ENCODE results near the gene CSNK1D. TPM values are rescaled to one million over a fixed set of nuclear protein-coding genes. Genes with fewer than 3 reads are reported as not detected.
"Not testable (repeated sequence)": the region's sequence is repeated elsewhere in the genome, so short reads cannot be mapped to it uniquely, and the experiment has no call there.

The CSNK1D gene
- total RNA-seq, 3 donors from 2014 or later: 177 to 221 (median 189) TPM

DNA sequence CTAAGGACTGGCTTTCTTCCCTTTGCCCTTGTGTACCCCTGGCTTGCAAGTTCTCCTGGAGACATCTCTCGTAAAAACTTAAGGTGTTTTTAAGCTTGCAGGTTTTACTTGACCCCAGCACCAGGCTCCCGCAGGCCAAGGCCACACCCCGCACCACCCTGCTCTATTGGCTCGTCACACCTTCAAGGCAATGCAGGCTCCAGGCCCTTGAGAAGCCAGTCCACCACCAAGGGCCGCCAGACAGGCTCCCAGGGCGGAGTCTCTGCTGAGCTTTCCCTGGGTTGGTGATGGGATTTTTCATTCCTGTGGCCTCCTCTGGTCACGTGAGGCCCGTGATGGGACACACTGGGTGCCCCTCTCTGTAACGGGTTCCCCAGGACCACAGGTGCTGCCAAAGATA is 9.9 kb downstream of the CSNK1D start:
- no peak for ATAC-seq
- Histone ChIP-seq H3K4me1 (ENCODE audit: low read depth) (peaks cover 33% of the 10 kb centered on the region), H3K4me3 (no peak overlapping the region), H3K9me3 (no peaks in the 10 kb centered on the region), H3K36me3 (ENCODE audit: low read depth) (peaks cover 12% of the 10 kb centered on the region)
- intact Hi-C loops (cut with DNase I, micrococcal nuclease): no loop called here
- DNase-seq: peak in 1 of 3 donors; percentile 44
- TF ChIP-seq, protein P1, sequence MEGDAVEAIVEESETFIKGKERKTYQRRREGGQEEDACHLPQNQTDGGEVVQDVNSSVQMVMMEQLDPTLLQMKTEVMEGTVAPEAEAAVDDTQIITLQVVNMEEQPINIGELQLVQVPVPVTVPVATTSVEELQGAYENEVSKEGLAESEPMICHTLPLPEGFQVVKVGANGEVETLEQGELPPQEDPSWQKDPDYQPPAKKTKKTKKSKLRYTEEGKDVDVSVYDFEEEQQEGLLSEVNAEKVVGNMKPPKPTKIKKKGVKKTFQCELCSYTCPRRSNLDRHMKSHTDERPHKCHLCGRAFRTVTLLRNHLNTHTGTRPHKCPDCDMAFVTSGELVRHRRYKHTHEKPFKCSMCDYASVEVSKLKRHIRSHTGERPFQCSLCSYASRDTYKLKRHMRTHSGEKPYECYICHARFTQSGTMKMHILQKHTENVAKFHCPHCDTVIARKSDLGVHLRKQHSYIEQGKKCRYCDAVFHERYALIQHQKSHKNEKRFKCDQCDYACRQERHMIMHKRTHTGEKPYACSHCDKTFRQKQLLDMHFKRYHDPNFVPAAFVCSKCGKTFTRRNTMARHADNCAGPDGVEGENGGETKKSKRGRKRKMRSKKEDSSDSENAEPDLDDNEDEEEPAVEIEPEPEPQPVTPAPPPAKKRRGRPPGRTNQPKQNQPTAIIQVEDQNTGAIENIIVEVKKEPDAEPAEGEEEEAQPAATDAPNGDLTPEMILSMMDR (IDR thresholded peaks at IDR 0.05): no peak

DNA sequence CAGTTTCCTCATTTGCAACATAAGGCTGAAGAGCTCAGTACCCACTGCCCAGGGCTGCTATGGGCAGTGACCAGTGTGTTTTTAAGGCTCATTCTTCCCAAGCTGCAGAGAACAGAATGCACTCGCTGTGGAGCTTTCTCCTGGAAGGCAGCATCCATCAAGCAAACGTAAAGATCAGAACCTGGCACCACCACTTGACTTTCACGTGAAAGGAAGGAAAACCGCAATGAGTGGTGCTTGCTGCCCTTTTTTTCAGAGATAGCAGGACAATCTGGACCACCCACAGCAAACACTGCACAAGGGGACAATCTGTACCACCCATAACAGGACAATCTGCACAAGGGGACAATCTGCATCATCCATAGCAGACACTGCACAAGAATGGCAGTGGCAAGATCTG is 11.2 kb downstream of the CSNK1D start:
- H3K4me1 ChIP-seq (ENCODE audit: low read depth): peaks cover 20% of the 10 kb centered on the region
- peaks cover 12% of the 10 kb centered on the region for H3K36me3 ChIP-seq (ENCODE audit: low read depth)
- H3K9me3 ChIP-seq: no peaks in the 10 kb centered on the region
- no peak for DNase-seq
- TF ChIP-seq, protein P1 (IDR thresholded peaks at IDR 0.05): no peak
- H3K4me3 ChIP-seq: no peak overlapping the region
- ATAC-seq: no peak
- intact Hi-C loops (cut with DNase I, micrococcal nuclease): no loop called here

DNA sequence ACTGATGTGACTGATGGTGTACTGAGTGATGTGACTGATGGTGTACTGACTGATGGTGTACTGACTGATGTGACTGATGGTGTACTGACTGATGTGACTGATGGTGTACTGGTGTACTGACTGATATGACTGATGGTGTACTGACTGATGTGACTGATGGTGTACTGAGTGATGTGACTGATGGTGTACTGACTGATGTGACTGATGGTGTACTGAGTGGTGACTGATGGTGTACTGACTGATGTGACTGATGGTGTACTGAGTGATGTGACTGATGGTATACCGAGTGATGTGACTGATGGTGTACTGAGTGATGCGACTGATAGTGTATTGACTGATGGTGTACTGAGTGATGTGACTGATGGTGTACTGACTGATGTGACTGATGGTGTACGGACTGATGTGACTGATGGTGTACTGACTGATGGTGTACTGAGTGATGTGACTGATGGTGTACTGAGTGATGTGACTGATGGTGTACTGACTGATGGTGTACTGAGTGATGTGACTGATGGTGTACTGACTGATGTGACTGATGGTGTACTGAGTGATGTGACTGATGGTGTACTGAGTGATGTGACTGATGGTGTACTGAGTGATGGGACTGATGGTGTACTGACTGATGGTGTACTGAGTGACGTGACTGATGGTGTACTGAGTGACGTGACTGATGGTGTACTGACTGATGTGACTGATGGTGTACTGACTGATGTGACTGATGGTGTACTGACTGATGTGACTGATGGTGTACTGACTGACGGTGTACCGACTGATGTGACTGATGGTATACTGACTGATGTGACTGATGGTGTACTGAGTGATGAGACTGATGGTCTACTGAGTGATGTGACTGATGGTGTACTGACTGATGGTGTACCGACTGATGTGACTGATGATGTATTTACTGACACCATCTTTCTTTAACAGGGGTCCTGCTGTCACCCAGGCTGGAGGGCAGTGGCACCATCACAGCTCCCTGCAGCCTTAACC is 13.2 kb downstream of the CSNK1D start:
- intact Hi-C loops (cut with DNase I, micrococcal nuclease); H3K9me3 ChIP-seq; H3K4me1 ChIP-seq (ENCODE audit: low read depth); ATAC-seq; DNase-seq; H3K4me3 ChIP-seq: not testable (repeated sequence)
- peaks cover 12% of the 10 kb centered on the region for H3K36me3 ChIP-seq (ENCODE audit: low read depth)

DNA sequence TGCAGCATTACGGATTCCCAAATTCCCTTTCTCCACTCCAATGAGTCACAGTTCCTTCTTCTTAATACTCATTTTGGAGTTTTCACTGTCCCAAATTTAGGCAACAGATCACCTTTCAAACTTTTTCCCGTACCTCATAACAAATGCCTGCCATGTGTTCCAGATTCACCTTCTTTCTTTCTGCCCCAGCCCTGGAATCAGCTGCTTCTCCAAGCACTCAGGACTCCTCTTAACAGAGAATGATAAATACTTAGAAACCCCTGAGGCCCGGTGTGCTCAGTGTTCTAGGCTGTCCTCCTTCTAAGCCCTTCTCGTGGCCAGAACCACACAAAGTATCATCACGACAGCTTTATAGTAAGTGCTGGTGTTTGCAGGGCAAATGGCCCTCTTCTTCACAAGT is 14.9 kb downstream of the CSNK1D start:
- no peak for ATAC-seq
- intact Hi-C loops (cut with DNase I, micrococcal nuclease): no loop called here
- no peak for DNase-seq
- no peaks in the 10 kb centered on the region for H3K9me3 ChIP-seq
- H3K4me3 ChIP-seq: no peak overlapping the region
- TF ChIP-seq, protein P1 (IDR thresholded peaks at IDR 0.05): no peak
- H3K36me3 ChIP-seq (ENCODE audit: low read depth): peaks cover 9% of the 10 kb centered on the region
- peaks cover under 1% of the 10 kb centered on the region for H3K4me1 ChIP-seq (ENCODE audit: low read depth)

DNA sequence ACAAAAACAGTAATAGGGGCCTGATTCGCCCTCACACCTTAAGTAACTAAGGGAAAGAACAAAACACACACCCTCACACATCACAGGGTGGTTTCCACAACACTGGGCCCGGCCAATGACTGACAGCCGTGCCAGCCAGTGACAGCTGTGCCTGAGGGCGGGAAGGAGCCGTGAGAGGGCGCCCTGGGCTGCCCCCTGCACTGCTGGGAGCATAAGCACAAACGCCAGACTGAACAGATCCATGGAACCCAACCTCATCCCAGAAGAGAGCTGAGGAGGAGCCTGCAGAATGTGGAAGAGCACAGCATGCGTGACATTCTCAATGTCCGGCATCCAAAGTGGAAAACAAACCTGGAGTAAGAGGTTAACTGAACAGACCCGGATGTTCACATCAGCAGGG is 16.0 kb downstream of the CSNK1D start:
- Histone ChIP-seq H3K4me3 (no peak overlapping the region), H3K9me3 (no peaks in the 10 kb centered on the region), H3K4me1 (ENCODE audit: low read depth) (no peaks in the 10 kb centered on the region), H3K36me3 (ENCODE audit: low read depth) (peaks cover 14% of the 10 kb centered on the region)
- intact Hi-C loops (cut with DNase I, micrococcal nuclease): no loop called here
- ATAC-seq: peak; percentile 90
- TF ChIP-seq, protein P1 (IDR thresholded peaks at IDR 0.05): no peak
- peak in 2 of 3 donors; percentile 66 to 70 for DNase-seq

DNA sequence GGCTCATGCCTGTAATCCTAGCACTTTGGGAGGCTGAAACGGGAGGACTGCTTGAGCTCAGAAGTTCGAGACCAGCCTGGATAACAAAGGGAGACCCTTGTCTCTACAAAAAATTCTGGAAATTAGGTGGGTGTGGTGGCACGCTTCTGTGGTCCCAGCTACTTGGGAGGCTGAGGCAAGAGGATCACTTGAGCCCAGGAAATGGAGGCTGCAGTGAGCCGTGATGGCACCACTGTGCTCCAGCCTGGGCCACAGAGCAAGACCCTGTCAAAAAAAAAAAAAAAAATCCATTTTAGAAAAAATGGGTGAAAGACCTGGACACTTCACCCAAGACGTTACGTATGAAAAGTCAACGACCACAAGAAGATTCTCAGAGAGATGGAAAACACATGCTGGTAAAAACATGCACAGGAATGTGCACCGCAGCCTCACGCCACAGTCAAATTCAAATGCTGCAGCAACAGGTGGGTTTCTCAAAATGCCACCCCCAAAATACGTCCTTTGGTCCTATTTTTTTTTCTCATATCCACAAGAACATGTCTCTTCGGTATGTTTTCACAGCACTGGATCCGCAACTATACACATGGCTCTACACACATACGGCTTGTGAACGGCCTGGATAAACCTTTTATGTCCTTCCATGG is 17.1 kb downstream of the CSNK1D start:
- Histone ChIP-seq H3K36me3 (ENCODE audit: low read depth) (peaks cover 17% of the 10 kb centered on the region), H3K4me1 (ENCODE audit: low read depth) (no peaks in the 10 kb centered on the region), H3K4me3 (no peak overlapping the region), H3K9me3 (no peaks in the 10 kb centered on the region)
- intact Hi-C loops (cut with DNase I, micrococcal nuclease): no loop called here
- DNase-seq (no peak), ATAC-seq (no peak)
- TF ChIP-seq, protein P1 (IDR thresholded peaks at IDR 0.05): no peak

All from mucosa of descending colon (tissue), 3 donors.